ENCODE measurements around the gene RASAL2.

Gene RASAL2

GRCh38 chr1:178407655-178408054 lies 313.8 kb downstream of the RASAL2 start:
- DNase-seq = no peak

GRCh38 chr1:178408871-178409270 lies 315.0 kb downstream of the RASAL2 start:
- DNase-seq = no peak

- no peak for DNase-seq
Observed at GRCh38 chr1:178409541-178409940, 315.6 kb downstream of the RASAL2 start.

- DNase-seq = no peak
Observed at GRCh38 chr1:178411756-178412399, 318.0 kb downstream of the RASAL2 start.

- no peak for DNase-seq
Observed at GRCh38 chr1:178412400-178412770, 318.5 kb downstream of the RASAL2 start.

GRCh38 chr1:178417858-178418257 lies 324.0 kb downstream of the RASAL2 start:
- DNase-seq = no peak

GRCh38 chr1:178418284-178418955 lies 324.5 kb downstream of the RASAL2 start:
- no peak for DNase-seq

- DNase-seq = no peak
Observed at GRCh38 chr1:178434360-178434759, 340.5 kb downstream of the RASAL2 start.

- no peak for DNase-seq
Observed at GRCh38 chr1:178434899-178435435, 341.1 kb downstream of the RASAL2 start.

GRCh38 chr1:178436899-178437298 lies 343.0 kb downstream of the RASAL2 start:
- DNase-seq = no peak

- DNase-seq = no peak
Observed at GRCh38 chr1:178438432-178438831, 344.5 kb downstream of the RASAL2 start.

- no peak for DNase-seq
Observed at GRCh38 chr1:178442925-178443324, 349.0 kb downstream of the RASAL2 start.

GRCh38 chr1:178450871-178451270 lies 357.0 kb downstream of the RASAL2 start:
- DNase-seq = no peak

- DNase-seq = no peak
Observed at GRCh38 chr1:178451529-178451928, 357.6 kb downstream of the RASAL2 start.

- DNase-seq = no peak
Observed at GRCh38 chr1:178452013-178452412, 358.1 kb downstream of the RASAL2 start.

GRCh38 chr1:178456472-178456871 lies 362.6 kb downstream of the RASAL2 start:
- DNase-seq = no peak

GRCh38 chr1:178457651-178458050 lies 363.7 kb downstream of the RASAL2 start:
- no peak for DNase-seq

- no peak for DNase-seq
Observed at GRCh38 chr1:178458203-178458602, 364.3 kb downstream of the RASAL2 start.

GRCh38 chr1:178461104-178461503 lies 367.2 kb downstream of the RASAL2 start:
- no peak for DNase-seq

GRCh38 chr1:178461701-178462100 lies 367.8 kb downstream of the RASAL2 start:
- no peak for DNase-seq

- DNase-seq = no peak
Observed at GRCh38 chr1:178464141-178464540, 370.2 kb downstream of the RASAL2 start.

GRCh38 chr1:178464566-178464965 lies 370.7 kb downstream of the RASAL2 start:
- no peak for DNase-seq

GRCh38 chr1:178465011-178465410 lies 371.1 kb downstream of the RASAL2 start:
- no peak for DNase-seq

GRCh38 chr1:178467837-178468236 lies 373.9 kb downstream of the RASAL2 start:
- no peak for DNase-seq

Measured in activated CD4-positive, alpha-beta T cell treated with anti-CD3 and anti-CD28 coated beads for 4 hours (primary cell).